Mononuclear cell (primary cell): ENCODE measurements around the gene IQCH. TPM values are rescaled to one million over a fixed set of nuclear protein-coding genes. Genes with fewer than 3 reads are reported as not detected.
"Not testable (repeated sequence)": the region's sequence is repeated elsewhere in the genome, so short reads cannot be mapped to it uniquely, and the experiment has no call there.

ENCODE experiments used
- H3K27me3 ChIP-seq: 2 replicates; pipeline ENCODE4 v1.6.0; 2011; ENCODE audit warnings: low read length, control low read depth; ENCODE audit not compliant: insufficient read depth
- H3K4me1 ChIP-seq: 2 replicates; pipeline ENCODE4 v1.5.1; 2011; ENCODE audit warnings: mild to moderate bottlenecking, low read length, control low read depth; ENCODE audit not compliant: insufficient read depth
- H3K4me3 ChIP-seq: 2 replicates; pipeline ENCODE4 v1.5.1; 2011; ENCODE audit warnings: mild to moderate bottlenecking, low read length, moderate library complexity
- H3K9me3 ChIP-seq: 2 replicates; pipeline ENCODE4 v1.5.1; 2011; ENCODE audit warnings: low read depth, mild to moderate bottlenecking, control low read depth, low read length
- total RNA-seq: library from RNA; depleted of rRNA; stranded (reverse); fragments of >200 nt; gene quantifications from one replicate; pipeline ENCODE4 v1.2.3, GENCODE V29; 2012

IQCH gene
- total RNA-seq, 1 donor = 0.42 TPM

DNA sequence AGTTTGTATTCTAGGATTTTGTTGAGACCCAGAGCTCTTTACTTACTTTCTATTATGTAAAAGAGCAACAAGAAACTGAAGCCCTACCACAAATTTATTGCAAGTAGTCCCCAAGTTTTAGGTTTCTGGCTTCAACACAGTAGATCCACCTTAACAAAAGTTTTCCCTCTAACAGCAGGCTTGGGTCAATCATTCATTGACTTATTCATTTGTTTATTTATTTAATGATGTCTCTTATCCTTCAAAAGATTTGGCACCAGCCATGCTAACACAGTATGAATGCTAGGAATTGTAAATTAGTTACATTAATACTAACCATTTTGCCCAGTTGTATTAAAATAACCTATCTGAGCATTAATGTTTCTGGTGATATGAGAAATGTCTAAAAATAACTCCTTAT lies 88.6 kb downstream of the IQCH start:
- Histone ChIP-seq H3K9me3 (peaks cover 13% of the 10 kb centered on the region), H3K27me3 (peaks cover 3% of the 10 kb centered on the region), H3K4me3 (no peak overlapping the region), H3K4me1 (no peaks in the 10 kb centered on the region)

DNA sequence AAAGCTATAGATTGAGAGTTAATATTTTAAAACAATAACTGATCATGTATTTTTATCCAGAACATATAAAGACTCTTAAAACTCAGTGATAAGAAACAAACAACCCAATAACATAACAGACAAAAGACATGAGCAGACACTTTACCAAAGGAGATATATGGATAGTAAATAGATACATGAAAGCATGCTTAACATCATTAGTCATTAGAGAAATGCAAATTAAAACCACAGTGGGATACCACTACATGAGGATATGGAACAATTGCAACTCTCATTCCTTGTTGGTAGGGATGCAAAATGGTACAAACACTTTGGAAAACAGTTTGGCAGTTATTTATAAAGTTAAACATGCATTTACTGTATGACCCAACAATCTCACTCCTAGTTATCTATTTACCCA lies 95.0 kb downstream of the IQCH start:
- Histone ChIP-seq H3K27me3 (peaks cover 3% of the 10 kb centered on the region), H3K4me1 (no peaks in the 10 kb centered on the region), H3K4me3 (no peak overlapping the region), H3K9me3 (peaks cover 13% of the 10 kb centered on the region)

DNA sequence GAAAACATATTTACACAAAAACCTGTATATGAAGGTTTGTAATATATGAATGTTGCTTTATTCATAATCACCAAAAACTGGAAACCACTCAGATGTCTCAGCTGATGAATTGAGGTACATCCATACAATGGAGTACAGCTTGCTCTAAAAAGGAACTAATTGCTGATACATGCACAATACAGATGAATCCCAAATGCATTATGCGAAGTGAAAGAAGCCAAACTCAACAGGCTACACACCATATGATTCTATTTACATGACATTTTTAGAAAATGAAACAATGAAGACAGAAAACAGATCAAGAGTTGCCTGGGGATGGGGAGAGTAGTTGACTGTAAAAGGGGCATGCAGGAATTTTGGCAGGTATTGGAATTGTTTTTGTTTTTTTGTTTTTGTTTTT lies 95.5 kb downstream of the IQCH start:
- Histone ChIP-seq H3K4me1 (no peaks in the 10 kb centered on the region), H3K4me3 (no peak overlapping the region), H3K9me3 (peaks cover 13% of the 10 kb centered on the region), H3K27me3 (peaks cover 3% of the 10 kb centered on the region)

- Histone ChIP-seq H3K9me3 (no peaks in the 10 kb centered on the region), H3K4me1 (no peaks in the 10 kb centered on the region), H3K4me3 (no peak overlapping the region), H3K27me3 (no peaks in the 10 kb centered on the region)
Measured at GRCh38 chr15:67358391-67358790, 103.8 kb downstream of the IQCH start.

DNA sequence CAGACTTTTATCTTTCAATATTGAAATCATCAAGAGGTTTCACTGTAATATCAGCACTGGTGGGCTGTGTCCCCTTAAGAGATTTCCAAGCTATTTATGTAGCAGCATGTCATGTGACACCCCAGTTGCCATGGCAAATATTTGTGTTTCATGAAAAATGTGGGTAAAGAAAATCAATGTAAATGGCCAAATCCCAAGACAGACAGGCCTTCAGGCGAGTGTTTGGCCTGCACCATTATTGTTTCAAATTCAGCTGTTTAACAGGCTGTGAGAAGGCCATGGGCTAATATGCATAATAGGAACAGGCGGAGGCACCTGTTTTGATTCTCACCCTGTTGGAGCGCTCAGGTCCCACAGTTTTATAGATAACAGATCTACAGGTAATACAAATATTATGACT lies 104.2 kb downstream of the IQCH start:
- H3K4me1 ChIP-seq = no peaks in the 10 kb centered on the region
- H3K27me3 ChIP-seq = no peaks in the 10 kb centered on the region
- no peak overlapping the region for H3K4me3 ChIP-seq
- H3K9me3 ChIP-seq = no peaks in the 10 kb centered on the region

DNA sequence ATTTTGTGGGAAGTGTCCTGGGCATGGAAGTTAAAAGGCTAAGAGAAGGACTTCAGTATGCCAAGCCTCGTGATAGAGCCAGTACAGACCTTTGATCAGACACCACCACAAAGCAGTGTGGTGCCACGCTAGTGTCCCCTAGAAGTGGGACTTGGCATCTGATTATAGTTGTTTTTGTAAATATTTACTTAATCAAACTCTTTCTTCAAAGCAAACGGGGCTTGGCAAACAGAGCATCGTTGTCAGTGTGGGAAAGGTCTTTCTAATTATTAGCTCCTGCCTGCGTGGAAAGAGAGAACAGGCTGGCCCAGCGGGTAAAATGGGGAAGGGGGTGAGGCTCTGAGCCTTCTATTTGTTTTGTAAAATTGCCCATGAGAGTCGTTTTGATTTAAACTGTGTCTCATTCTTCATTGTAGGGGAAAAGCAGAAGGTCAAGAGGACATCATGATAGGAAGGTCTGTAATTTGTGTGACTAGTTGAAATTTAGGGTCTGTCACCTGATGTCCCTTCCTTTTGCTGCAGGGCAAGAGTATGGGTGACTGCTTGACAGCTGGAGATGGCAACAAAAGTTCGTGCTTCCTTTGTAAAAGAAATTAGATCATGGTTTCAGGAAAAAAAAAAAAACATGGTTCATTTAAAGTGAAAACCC lies 105.0 kb downstream of the IQCH start:
- Histone ChIP-seq H3K4me1 (no peaks in the 10 kb centered on the region), H3K27me3 (no peaks in the 10 kb centered on the region), H3K4me3 (no peak overlapping the region), H3K9me3 (no peaks in the 10 kb centered on the region)

DNA sequence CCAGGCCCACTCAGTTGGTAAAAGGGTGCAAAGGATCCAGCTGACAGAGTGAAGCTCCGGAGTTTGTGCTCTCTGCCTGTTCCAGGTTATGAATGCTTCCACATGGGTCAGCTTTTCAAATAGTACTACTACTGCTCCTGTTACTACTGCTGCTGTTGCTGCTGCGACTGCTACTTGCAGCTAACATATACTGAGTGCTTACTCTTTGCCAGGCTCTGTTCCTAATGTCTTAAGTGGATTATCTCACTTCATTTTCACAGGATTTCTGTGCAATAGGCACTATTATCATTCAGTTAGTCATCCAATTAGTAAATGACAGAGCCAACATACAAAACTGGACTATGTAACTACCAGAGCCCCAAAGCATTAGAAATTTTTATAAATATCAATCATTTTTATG lies 106.5 kb downstream of the IQCH start:
- Histone ChIP-seq H3K4me1 (no peaks in the 10 kb centered on the region), H3K9me3 (no peaks in the 10 kb centered on the region), H3K4me3 (no peak overlapping the region), H3K27me3 (no peaks in the 10 kb centered on the region)

DNA sequence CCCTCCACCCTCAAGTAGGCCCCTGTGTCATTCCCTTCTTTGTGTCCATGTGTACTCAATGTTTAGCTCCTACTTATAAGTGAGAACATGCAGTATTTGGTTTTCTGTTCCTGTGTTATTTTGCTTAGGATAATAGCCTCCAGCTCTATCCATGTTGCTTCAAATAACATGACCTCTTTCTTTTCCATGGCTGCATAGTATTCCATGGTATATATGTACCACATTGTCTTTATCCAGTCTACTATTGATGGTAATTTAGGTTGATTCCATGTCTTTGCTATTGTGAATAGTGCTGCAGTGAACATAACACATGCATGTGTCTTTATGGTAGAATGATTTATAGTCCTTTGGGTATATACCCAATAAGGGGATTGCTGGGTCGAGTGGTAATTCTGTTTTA lies 109.1 kb downstream of the IQCH start:
- H3K27me3 ChIP-seq, H3K9me3 ChIP-seq, H3K4me1 ChIP-seq: not testable (repeated sequence)

DNA sequence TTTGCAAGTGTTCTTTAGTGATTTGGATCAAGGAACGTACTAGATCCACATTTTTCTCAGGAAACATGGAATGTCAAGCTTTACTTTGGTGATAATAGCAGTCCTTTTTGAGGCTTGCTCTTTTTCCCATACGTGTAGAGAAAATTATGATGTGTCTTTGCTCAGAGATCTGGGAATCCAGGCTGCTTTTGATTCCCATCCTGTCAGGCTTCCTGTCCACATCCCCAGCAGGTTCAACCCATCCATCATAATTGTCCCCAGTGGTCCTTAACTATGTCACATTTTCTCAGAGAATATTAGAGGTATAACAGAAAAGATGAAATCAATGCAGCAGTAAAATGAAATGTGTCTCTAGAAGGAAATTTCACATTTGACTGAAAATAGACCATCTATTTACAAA lies 111.4 kb downstream of the IQCH start:
- Histone ChIP-seq H3K4me3 (no peak overlapping the region), H3K4me1 (no peaks in the 10 kb centered on the region), H3K9me3 (no peaks in the 10 kb centered on the region), H3K27me3 (no peaks in the 10 kb centered on the region)

More for the DNA sequence above, 109.1 kb downstream of the IQCH start:
- not testable (repeated sequence) for H3K4me3 ChIP-seq

DNA sequence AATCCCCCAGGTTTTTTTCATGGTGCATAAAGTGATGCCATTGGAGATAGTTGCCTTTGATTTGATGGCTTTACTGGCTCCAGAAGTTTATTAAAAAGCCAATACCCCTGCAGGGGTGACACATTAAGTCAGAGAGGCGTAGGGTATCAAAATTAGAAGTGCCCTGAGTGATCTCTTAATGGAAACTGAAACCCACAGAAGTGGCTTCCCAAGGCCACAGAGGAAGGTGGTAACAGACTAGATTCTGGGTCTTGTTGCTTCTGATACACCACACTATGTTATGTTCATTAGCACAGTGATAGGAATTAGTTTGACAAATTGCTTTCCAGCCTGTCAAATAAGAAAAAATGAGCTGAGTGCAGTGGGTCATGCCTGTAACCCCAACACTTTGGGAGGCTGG lies 112.3 kb downstream of the IQCH start:
- Histone ChIP-seq H3K27me3 (no peaks in the 10 kb centered on the region), H3K4me3 (no peak overlapping the region), H3K9me3 (no peaks in the 10 kb centered on the region), H3K4me1 (no peaks in the 10 kb centered on the region)

- H3K9me3 ChIP-seq = no peaks in the 10 kb centered on the region
- no peaks in the 10 kb centered on the region for H3K4me1 ChIP-seq
- H3K4me3 ChIP-seq = no peak overlapping the region
- no peaks in the 10 kb centered on the region for H3K27me3 ChIP-seq
Measured at GRCh38 chr15:67369359-67369998, 114.9 kb downstream of the IQCH start.

DNA sequence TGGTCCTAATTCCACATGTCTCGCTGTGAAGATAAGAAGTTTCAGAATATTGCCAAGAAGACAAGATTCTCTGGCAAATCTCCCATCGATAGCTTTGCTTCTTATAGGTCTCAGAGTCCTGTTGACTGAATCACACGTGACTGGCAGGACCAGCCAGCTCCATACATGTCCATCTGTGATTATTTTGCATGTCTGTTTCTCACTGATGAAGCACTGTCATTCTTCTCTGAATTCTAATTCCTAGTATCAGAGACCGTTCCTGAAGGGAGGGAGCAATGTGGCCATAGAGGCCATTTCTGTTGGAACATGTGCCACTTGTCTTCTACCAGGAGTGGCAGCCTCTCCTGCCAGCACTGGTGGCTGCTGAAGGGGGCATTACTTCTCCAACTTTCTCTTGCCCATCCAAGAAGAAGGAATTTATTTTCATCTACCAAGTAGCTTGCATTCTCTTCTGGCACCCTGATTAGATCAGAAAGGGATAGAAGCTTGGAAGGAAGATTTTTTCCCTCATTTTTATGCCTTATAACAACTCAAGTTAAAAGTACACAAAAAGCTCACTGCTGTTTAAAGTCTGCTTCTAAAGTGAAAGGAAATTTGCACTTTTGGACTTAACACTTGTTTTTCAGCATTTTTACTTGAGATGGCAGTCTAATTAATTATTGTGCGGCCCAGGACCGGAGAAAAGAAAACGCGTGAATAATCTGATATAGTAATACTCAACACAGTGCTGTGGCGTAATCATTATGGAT lies 115.8 kb downstream of the IQCH start:
- no peaks in the 10 kb centered on the region for H3K9me3 ChIP-seq
- H3K4me3 ChIP-seq = no peak overlapping the region
- no peaks in the 10 kb centered on the region for H3K4me1 ChIP-seq
- no peaks in the 10 kb centered on the region for H3K27me3 ChIP-seq

GRCh38 chr15:67372543-67372942 lies 118.0 kb downstream of the IQCH start:
- H3K4me3 ChIP-seq = no peak overlapping the region

GRCh38 chr15:67372986-67373675 lies 118.5 kb downstream of the IQCH start:
- no peaks in the 10 kb centered on the region for H3K9me3 ChIP-seq
- no peaks in the 10 kb centered on the region for H3K4me1 ChIP-seq
- no peak overlapping the region for H3K4me3 ChIP-seq
- no peaks in the 10 kb centered on the region for H3K27me3 ChIP-seq

More at GRCh38 chr15:67372543-67372942, 118.0 kb downstream of the IQCH start:
- Histone ChIP-seq H3K4me1 (no peaks in the 10 kb centered on the region), H3K9me3 (no peaks in the 10 kb centered on the region), H3K27me3 (no peaks in the 10 kb centered on the region)

- Histone ChIP-seq H3K4me3 (no peak overlapping the region), H3K27me3 (no peaks in the 10 kb centered on the region), H3K9me3 (no peaks in the 10 kb centered on the region), H3K4me1 (no peaks in the 10 kb centered on the region)
Measured at GRCh38 chr15:67373971-67374370, 119.4 kb downstream of the IQCH start.
